ENCODE measurements around the gene GRID1. TPM values are rescaled to one million over a fixed set of nuclear protein-coding genes. Genes with fewer than 3 reads are reported as not detected.

The GRID1 gene
- total and polyA plus RNA-seq, 9 of the 15 experiments (the other 6 are each of a cell fraction or from before 2014, with no cell fraction given) = 0.01 to 7.2 (median 1.2) TPM

- TF ChIP-seq BCLAF1 (IDR thresholded peaks at IDR 0.05; ENCODE audit: borderline replicate concordance in 1 of 2, control insufficient read depth in 1 of 2, low read depth in 2 of 2, low read length in 1 of 2) (no peak), RBBP5 (IDR thresholded peaks at IDR 0.05; ENCODE audit: borderline replicate concordance, insufficient read depth, low read length, poor library complexity, severe bottlenecking) (no peak), ZFPM2 (CRISPR knock-in tag; IDR thresholded peaks at IDR 0.05) (no peak), FOXJ3 (CRISPR knock-in tag; IDR thresholded peaks at IDR 0.05) (no peak), HNRNPL (IDR thresholded peaks at IDR 0.05; ENCODE audit: low read depth, low read length) (no peak), CC2D1A (IDR thresholded peaks at IDR 0.05) (no peak), DMBX1 (CRISPR knock-in tag; IDR thresholded peaks at IDR 0.05; ENCODE audit: borderline replicate concordance) (no peak), IRF2 (CRISPR knock-in tag; IDR thresholded peaks at IDR 0.05) (no peak), RCOR1 (IDR thresholded peaks at IDR 0.05; ENCODE audit: borderline replicate concordance in 1 of 2, low read depth in 2 of 2, low read length in 2 of 2) (no peak), POLR2AphosphoS5 (IDR thresholded peaks at IDR 0.05; ENCODE audit: control insufficient read depth, insufficient read depth, low read depth, low read length) (no peak)
Observed at GRCh38 chr10:86167121-86167761, 199.4 kb downstream of the GRID1 start (continued).
